Measurements from ENCODE around the gene TRIO.

DNA sequence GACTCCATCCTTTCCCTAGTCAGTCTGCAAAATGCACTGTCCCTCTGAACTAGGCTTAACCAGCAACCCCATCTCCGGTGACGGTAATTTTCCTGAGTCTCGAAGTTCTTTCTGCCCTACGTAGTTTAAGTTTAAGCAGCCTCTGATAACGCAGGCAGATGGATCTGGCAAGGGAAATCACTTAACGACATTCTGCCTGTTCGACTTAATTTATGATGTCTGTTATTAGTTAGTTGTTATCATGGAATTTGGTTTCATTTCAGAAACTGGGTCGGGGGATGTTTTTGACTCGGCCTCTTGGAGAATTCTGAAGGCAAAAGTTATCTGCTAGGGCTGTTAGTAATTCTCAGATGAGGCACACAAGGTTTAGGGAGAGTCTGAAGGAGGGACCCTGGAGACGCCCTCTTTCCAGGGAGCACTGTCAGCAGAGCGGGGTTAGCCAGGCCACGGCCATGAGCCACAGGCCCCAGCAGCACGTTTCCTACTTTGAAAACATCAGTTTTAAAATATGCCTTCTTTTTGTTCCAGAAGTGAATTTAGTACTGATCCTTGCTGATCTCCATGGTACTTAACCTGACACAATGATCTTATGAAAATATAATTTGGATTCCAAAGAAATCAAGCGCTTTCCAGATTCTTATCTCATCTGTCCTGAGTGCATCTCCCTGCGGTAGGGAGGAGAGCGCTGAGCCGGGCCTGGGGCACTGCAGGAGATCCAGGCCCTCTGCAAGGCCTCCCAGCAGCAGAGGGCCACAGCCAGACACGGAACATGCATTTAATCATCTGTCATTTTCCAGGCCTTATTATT, 267.5 kb downstream of the TRIO start:
- TF ChIP-seq CTCF (IDR thresholded peaks at IDR 0.05; ENCODE audit: borderline replicate concordance, extremely low read depth, low read length, poor library complexity, severe bottlenecking) (no peak), EZH2 (IDR thresholded peaks at IDR 0.05; ENCODE audit: borderline replicate concordance, low read depth, low read length, severe bottlenecking) (no peak)
